NCI-H526 treated with DMSO at 0.1 percent for 48 hours (cell line): ENCODE results near the gene ASXL3.

Experiments used
- DNase-seq: peaks from one replicate; lab custom pipeline; 2025; lab: John Stamatoyannopoulos, UW

ASXL3 gene

GRCh38 chr18:33664241-33664874, 86.3 kb downstream of the ASXL3 start:
- DNase-seq, result no peak

GRCh38 chr18:33665187-33665586, 87.2 kb downstream of the ASXL3 start:
- DNase-seq, result no peak

GRCh38 chr18:33665641-33666040, 87.6 kb downstream of the ASXL3 start:
- no peak for DNase-seq

GRCh38 chr18:33666915-33667314, 88.9 kb downstream of the ASXL3 start:
- DNase-seq, result no peak

DNA sequence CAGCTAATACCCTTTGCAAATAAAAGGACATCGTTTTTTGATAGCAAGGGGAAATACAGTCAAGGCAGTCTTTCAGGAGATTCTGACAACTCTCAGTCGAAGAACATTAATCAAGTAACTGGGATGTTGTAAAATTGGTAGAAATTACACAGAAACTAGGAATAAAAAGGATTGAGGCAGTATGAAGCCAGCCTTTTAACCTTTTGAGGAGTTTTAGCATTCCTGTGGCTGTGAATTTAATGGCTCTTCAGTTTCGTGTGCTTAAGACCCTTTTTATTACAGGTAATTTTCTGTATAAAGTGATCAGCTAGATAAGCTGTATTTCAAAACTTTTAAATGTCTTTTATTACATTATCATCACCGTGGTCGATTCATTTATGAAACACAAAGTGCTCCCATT, 91.6 kb downstream of the ASXL3 start:
- no peak for DNase-seq

GRCh38 chr18:33670029-33670428, 92.0 kb downstream of the ASXL3 start:
- DNase-seq, result no peak

DNA sequence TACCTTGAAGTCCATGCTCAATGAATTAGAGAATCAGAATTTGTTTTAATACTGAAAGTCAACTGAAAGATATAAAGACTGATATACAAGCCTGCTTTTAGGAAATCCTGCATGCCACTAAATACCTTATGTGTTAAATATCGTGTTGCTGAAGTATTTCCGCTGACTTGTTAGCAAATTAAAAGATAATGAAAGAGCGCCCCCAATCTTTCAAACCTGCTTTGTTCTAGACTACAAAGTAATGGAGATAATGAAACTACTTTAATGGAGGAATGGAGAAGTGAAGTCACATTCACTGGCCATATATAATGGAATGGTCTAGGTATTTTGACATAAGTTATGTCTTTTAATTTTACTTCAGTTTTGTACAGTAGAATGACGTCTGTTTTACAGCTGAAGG, 95.7 kb downstream of the ASXL3 start:
- DNase-seq, result no peak

- DNase-seq, result no peak
Measured at GRCh38 chr18:33676593-33676992, 98.6 kb downstream of the ASXL3 start.

DNA sequence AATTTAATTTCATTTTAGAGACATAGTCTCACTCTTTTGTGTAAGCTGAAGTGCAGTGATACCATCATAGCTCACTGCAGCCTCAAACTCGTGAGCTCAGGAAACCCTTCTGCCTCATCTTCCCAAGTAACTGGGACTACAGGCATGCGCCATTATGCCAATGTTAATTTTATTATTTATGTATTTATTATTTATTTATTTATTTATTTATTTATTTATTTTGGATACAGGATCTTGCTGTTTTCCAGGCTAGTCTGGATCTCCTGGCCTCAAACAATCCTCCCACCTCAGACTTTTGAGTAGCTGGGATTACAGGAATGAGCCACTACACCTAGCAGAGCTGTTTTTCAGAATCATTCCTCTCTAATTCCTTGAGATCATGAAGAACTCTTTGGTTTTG, 99.9 kb downstream of the ASXL3 start:
- no peak for DNase-seq

GRCh38 chr18:33682436-33682835, 104.4 kb downstream of the ASXL3 start:
- no peak for DNase-seq

DNA sequence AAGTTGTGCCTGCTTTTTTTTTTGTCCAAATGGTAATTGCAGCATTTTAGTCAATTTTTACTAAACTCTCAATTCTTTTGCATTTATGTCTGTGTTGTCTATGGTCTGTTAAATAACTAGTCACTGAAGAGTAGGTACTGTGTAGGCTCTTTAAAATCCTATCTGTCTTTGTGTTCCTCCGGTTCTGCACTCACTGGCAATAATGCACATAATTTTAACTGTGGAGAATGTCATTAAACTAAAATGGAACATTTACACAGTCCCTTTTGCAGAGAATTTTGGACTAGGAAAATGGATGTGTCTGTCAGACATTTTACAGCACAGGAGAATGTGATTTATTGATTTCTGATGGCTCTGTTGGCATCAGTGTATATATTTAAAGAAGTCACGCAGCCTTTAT, 116.6 kb downstream of the ASXL3 start:
- no peak for DNase-seq

DNA sequence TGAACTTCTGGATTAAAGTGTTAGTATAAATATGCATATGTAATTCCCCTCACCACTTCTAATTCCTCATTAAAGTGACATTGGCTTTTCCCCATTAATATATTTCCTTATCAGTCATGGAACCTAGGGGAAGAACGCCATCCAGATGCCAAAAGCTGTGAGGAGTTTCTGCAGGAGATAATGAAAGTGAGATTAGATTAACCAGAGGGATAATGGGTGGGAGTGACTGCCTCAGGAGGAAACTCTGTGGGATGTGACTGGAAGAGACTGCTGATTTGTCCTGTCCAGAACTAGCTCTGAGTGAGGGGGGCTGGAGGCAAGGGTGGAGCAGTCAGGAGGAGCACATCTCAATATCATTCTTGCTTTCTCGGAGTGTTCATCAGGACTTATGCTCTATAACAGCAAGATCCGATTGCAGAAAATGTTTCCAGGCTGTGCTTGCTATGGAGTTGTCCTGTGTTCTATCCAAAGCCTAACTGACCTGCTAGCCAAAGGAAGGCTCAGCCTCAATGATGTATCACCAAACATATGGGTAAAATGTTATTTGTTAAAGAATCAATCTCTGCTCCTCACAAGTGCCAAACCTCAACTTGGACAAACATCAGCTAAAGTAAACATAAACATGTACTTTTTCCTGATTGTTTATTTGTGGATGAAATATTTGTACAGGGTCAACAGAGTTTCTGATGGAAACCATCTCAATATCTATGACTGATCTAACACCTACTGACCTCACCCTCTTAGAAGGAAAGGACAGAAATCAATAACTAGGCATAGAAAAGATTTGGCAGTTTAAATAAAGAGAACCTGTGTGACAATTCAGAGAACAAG, 118.5 kb downstream of the ASXL3 start:
- no peak for DNase-seq

DNA sequence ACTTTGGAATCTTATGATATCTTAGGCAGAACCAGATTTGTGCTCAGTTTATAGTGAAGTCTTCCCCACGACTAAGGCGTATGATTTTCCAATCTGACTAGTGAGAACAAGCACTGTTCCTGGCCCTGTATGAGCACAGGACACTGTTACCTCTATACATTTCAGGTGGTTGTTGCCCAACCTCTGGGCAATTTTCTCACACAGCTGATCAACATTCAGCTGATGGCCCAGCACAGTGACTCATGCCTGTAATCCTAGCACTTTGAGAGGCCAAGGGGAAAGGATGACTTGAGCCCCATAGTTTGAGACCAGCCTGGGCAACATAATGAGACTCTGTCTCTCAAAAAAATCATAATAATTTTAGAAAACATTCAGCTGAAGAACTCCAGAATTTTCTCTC, 119.5 kb downstream of the ASXL3 start:
- no peak for DNase-seq

DNA sequence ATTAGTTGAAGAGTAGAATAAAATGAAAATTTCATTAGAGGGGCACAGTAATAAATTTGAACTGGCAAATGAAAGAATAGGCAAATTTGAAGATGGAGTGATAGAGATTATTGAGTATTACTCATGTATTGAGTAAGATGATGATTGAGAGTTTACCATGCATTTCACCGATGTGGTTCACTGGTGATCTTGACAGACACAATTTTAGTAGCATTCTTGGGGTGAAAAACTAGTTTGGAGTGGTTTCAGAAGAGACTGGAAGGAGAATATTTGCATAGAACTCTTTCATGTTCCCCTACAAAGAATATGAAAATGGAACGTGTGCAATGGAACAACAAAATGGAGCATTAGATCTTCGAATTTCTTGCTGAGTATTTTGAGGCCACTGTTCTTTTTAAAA, 121.4 kb downstream of the ASXL3 start:
- no peak for DNase-seq

GRCh38 chr18:33700513-33700976, 122.5 kb downstream of the ASXL3 start:
- DNase-seq, result no peak

- DNase-seq, result no peak
Measured at GRCh38 chr18:33702625-33703024, 124.6 kb downstream of the ASXL3 start.

DNA sequence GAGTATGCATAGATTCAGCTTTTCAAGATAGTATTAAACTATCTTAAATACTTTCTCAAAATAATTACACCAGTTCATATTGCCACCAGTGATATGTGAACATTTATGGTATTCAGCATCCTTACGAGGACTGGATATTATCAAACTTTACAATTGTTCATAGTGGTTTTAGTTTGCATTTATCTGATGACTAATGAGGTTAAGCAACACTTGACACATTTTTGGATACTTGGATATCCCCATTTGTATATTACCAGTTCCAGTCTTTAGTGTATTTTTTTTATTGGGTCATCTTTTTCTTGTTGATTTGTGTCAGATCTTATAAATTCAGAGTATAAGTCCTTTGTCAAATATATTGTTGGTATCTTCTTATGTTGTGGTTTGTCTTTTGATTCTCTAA, 128.4 kb downstream of the ASXL3 start:
- DNase-seq, result no peak

GRCh38 chr18:33708876-33709275, 130.9 kb downstream of the ASXL3 start:
- DNase-seq, result no peak

DNA sequence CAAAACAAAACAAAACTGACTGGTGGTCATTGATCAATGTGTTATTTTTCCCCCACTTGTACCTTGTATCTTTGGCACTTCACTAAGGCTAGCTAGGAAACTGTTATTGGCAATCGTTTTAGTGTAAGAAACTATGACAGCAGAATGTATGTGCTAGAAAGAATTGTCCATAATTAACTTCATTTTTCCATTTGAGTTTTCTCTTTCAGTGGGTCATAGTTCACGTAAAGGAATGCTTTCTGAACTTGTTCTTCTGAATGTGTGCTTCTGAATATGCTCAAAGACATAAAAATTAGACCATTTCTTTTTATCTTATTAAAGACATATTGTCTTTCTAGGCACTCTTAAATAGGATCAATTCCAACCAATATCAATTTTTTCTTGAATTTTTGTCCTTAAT, 132.2 kb downstream of the ASXL3 start:
- no peak for DNase-seq

DNA sequence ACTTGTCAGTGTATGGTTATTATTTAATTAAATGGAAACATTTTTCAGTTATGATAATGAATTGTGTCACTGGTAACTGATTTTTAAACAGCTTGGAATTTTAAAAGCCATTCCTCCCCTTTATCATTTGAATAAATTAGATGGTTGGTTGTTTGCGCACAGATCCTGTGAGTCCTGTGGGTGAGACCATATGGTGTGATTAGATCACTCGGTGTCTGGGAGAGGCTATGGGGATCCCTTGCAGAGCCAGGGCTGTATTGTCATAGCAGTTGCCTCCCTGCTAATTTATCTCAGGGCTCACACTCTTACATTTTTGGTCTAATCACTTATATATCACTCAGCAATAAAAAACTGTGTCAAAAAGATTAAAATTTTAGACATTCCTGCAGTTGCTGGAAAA, 133.5 kb downstream of the ASXL3 start:
- no peak for DNase-seq

DNA sequence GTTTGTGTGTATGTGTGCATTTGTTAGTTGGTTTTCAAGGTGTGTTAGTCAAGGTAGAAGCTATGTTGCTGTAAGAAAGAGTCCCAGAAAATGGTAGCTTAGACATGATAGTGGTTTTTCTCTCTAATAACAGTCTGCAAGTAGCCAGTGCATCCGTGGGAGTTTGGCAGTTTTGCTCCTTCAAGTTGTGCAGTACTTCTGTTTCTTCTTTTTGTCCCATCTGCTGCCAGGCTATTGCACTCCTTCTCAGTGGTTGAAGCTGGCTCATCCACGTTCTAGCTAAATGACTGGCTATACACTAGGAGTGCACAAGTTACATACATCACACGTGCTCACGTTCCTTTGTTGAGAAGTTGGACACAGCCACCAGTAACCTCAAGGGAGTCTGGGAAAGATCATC, 134.7 kb downstream of the ASXL3 start:
- no peak for DNase-seq

GRCh38 chr18:33716061-33716683, 138.2 kb downstream of the ASXL3 start:
- no peak for DNase-seq

DNA sequence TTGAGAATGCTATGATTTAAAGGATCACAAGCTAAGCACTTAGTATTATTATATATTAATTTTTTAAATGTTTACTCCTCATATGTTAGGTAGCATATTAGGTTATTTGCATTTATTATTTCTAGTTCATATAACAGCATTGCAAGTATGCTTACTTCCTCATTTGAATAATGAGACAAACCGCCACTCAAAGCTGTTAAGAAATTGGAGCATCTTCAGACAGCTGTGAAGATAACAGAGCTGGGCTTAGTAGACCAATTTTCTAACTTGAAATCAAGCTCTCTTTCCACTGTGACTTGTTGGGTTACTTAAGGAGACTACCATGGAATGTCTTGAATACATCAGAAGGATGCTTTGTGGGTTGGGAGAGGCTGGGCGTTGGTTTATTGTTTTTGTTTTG, 139.3 kb downstream of the ASXL3 start:
- no peak for DNase-seq
